LNCaP clone FGC (cell line): ENCODE results near the gene TTYH1.

ENCODE experiments used
- DNase-seq: peaks from one replicate; pipeline ENCODE4 v3.0.0-alpha.2; 2011; ENCODE audit warnings: low read depth
- H3K4me3 ChIP-seq: 2 replicates; pipeline ENCODE4 v1.5.1; 2011; ENCODE audit warnings: mild to moderate bottlenecking, low read depth, low read length, control low read depth
- TF ChIP-seq, protein P1 (sequence below): IDR thresholded peaks from 2 replicates; pipeline ENCODE4 v1.5.1; 2012; ENCODE audit warnings: mild to moderate bottlenecking; ENCODE audit not compliant: control insufficient read depth, insufficient read depth; ENCODE audit errors: extremely low read depth

TTYH1 gene

DNA sequence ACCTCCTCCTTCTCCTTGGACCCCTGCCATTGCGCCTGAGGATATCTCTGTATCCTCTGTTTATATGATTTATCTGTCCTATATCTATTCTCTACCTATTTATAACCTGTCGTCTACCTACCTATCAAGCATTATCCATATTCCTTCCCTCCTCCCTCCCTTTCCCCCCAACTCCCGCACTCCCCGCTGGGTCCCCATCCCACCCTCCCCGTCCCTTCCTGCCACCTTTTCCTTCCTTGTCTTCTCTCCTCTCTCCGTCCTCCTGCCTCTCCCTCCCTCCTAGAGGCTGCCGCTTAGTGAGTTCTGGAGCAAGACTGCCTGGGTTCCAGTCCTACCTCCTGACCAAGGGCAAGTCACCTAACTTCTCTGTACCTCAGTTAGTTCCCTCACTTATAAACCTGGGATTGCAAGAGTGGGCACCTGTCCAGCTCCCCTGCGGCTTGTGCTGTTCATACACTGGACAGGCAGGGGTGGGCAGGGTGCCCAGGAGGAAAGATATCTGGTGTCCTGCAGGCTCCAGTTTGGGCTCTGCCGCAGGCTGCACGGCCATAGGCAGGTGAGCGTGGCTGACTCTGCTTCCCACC, 16.1 kb downstream of the TTYH1 start:
- peak; percentile 97 for DNase-seq
- peak overlapping the region; percentile 43 for H3K4me3 ChIP-seq
- TF ChIP-seq, protein P1, sequence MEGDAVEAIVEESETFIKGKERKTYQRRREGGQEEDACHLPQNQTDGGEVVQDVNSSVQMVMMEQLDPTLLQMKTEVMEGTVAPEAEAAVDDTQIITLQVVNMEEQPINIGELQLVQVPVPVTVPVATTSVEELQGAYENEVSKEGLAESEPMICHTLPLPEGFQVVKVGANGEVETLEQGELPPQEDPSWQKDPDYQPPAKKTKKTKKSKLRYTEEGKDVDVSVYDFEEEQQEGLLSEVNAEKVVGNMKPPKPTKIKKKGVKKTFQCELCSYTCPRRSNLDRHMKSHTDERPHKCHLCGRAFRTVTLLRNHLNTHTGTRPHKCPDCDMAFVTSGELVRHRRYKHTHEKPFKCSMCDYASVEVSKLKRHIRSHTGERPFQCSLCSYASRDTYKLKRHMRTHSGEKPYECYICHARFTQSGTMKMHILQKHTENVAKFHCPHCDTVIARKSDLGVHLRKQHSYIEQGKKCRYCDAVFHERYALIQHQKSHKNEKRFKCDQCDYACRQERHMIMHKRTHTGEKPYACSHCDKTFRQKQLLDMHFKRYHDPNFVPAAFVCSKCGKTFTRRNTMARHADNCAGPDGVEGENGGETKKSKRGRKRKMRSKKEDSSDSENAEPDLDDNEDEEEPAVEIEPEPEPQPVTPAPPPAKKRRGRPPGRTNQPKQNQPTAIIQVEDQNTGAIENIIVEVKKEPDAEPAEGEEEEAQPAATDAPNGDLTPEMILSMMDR = no peak

DNA sequence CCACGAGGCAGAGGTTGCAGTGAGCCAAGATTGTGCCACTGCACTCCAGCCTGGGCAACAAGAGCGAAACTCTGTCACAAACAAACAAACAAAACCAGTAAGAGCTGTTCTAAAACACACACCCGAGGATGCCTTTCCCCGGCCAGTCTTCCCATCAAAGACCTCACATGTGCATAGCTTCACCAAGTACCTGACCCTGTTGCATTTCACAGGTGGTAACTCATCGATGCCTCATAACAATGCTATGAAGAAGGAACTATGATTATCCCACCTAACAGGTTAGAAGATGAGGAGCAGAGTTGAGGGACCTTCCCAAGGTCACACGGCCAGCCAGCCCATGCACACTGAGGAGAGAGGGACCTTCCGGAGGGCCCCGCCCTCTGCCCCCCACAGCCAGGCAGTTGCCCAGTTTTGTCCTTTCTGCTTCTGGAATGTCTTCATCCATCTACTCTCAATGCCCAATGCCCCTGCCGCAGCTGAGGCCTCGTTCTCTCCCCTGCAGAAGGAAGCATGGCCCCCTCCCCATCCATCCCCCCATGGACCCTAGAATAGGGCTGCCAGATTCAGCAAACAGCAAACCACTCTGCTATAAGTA, 17.0 kb downstream of the TTYH1 start:
- no peak overlapping the region for H3K4me3 ChIP-seq
- peak; percentile 80 for DNase-seq
- TF ChIP-seq, protein P1 = no peak

DNA sequence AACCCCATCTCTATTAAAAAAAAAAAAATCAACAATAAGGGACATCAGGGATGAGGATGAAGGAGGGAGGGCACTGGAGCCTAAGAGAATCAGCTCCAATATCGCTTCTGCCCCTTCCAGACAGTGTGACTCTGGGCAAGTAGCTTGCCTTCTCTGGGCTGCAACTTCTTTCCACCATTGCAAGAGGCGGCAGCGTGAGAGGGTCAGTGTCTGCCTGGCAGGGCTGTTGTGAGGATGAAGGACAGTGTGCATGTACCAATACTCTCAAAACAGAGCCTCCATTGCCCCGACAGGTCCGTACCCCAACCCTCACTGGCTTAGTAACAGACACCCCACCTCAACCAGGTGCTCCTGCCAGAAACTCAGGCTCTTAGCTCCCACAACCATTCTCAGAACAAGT, 18.4 kb downstream of the TTYH1 start:
- TF ChIP-seq, protein P1 = no peak
- no peak for DNase-seq
- H3K4me3 ChIP-seq = no peak overlapping the region

DNA sequence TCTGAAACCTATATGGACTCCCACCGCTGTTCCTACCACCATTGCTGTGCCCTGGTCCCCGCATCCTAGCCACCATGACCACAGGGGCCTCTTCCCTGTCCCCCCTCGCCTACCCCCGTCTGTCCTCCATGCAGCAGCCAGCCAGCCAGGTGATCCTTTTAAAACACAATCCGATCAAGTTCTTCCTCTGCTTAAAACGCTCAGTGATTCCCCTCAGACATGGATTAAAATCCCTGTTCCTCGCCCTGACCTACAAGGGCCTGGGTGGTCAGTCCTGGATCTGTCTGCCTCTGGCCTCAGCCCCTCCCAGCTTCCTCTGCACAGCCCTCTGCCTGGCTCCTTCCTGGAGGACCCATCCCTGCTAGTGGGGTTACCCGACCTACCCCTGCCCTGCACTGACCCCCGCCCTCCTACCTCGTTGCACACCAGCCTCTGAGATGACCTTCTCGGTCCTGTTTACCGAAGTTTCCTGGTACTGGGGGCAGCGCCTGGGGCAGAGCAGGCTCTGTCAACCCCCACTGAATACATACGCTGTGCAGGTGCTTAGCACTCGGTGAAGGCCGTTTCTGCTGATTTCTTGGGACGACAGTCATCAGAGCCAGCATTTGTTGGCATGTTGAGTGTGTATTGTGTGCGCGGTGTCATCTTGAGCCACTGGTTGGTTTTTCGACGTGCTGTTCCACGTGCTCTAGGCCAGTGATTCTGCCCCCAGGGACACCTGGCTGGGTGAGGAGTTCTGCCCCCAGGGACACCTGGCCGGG, 19.0 kb downstream of the TTYH1 start:
- DNase-seq = no peak
- TF ChIP-seq, protein P1 = no peak
- no peak overlapping the region for H3K4me3 ChIP-seq

DNA sequence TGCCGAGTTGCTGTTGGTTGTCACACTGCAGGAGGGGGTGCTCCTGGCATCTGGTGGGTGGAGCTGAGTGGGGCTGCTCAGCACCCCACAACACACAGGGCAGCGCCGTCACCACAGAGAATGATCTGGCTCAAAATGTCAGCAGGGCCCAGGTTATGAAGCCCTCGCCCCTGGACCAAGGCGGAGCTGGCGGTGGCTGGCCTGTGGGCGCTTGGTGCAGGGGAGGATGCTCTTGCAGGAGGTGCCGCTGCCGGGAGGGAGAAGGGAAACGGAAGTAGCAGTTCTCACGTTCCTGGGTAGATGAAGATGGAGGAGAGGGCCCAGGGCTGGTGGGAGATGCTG, 19.6 kb downstream of the TTYH1 start:
- no peak overlapping the region for H3K4me3 ChIP-seq
- TF ChIP-seq, protein P1 = no peak
- no peak for DNase-seq

DNA sequence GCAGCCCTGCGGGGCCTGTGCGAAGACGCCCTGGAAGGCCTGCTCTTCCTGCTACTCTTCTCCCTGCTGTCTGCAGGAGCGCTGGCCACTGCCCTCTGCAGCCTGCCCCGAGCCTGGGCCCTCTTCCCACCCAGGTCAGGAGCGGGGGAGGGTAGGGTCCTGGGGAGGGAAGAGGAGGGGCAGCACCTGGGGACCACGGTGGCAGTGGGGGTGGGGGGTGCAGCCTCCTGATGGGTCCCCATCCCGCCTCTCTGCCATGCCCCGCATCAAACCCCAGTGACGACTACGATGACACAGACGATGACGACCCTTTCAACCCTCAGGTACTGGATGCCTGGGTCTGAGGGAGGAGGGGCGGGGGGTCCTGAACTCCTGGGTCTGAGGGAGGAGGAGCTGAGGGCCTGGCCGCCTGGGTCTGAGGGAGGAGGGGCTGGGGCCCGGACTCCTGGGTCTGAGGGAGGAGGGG, 20.3 kb downstream of the TTYH1 start:
- no peak overlapping the region for H3K4me3 ChIP-seq
- TF ChIP-seq, protein P1 = no peak
- DNase-seq = no peak

DNA sequence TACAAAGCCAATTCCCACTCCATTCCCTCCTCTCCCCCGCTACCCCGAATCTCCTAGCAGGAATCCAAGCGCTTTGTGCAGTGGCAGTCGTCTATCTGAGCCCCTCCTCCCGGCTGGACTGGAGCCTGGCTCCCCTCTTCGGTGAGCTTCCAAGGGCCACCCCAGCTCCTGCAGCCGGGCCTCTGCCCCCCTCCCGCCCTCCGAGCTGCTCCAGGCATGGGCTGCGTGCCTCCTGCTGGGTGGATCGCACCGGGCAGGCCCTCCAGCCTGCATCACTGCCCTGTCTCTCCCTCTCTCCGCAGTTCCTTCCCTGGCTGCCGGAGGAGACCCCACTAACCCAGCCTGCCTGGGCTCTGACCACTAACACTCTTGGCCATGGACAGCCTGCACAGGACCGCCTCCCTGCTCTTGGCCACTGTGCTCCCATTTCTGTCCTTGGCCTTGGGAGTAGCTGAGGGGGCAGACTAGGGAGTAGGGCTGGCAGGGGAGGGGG, 20.8 kb downstream of the TTYH1 start:
- TF ChIP-seq, protein P1 = no peak
- DNase-seq = no peak
- H3K4me3 ChIP-seq = no peak overlapping the region
